Measurements from ENCODE around the gene MPPED1. TPM values are rescaled to one million over a fixed set of nuclear protein-coding genes. Genes with fewer than 3 reads are reported as not detected.

MPPED1 gene
- total RNA-seq (under 1 TPM in 1 of 4 donors, not detected in 3; 0.38 TPM), polyA plus RNA-seq (0.05 TPM)
- long read RNA-seq, donor 1, result 0 reads
- long read RNA-seq, donor 2, result 0 reads
- long read RNA-seq, donor 3, result 0 reads
- long read RNA-seq, donor 4, result 0 reads

GRCh38 chr22:43411869-43412807 is at the start of gene MPPED1:
Gene MPPED1 (plus strand): TSS chr22:43412014. CDS start chr22:43424986, 12,972 bp downstream.
- WGBS, result 1% methylated on average over 95 of the region's 95 CpGs
- Histone ChIP-seq H3K27me3 (ENCODE audit: control insufficient read depth, insufficient read depth) (no peaks in the 10 kb centered on the region), H3K9me3 (ENCODE audit: control insufficient read depth, low read length) (no peaks in the 10 kb centered on the region), H3K27ac (ENCODE audit: low read length) (no peak within 1 kb of the TSS), H3K4me3 (ENCODE audit: low read length) (peak within 1 kb of the TSS; percentile 52), H3K4me1 (ENCODE audit: control insufficient read depth, insufficient read depth, low read length) (no peaks in the 10 kb centered on the region)
- intact Hi-C loops (cut with DNase I), result no loop called here
- ATAC-seq (no peak), DNase-seq (peak in 2 of 3 donors; percentile 63)

- ATAC-seq (no peak), DNase-seq (no peak)
- H3K4me1 ChIP-seq (ENCODE audit: control insufficient read depth, insufficient read depth, low read length), result no peaks in the 10 kb centered on the region
- H3K4me3 ChIP-seq (ENCODE audit: low read length), result no peak overlapping the region
- H3K27ac ChIP-seq (ENCODE audit: low read length), result no peak overlapping the region
- no peaks in the 10 kb centered on the region for H3K27me3 ChIP-seq (ENCODE audit: control insufficient read depth, insufficient read depth)
- H3K9me3 ChIP-seq (ENCODE audit: control insufficient read depth, low read length), result no peaks in the 10 kb centered on the region
- intact Hi-C loops (cut with DNase I), result no loop called here
- WGBS, result 72% methylated on average over 27 of the region's 27 CpGs
Observed at GRCh38 chr22:43363315-43364168, 48.3 kb upstream of the MPPED1 start.

- no peak overlapping the region for H3K4me3 ChIP-seq (ENCODE audit: low read length)
- 84% methylated on average over 8 of the region's 8 CpGs for WGBS
- H3K9me3 ChIP-seq (ENCODE audit: control insufficient read depth, low read length), result no peaks in the 10 kb centered on the region
- H3K4me1 ChIP-seq (ENCODE audit: control insufficient read depth, insufficient read depth, low read length), result no peaks in the 10 kb centered on the region
- DNase-seq (no peak), ATAC-seq (no peak)
- H3K27me3 ChIP-seq (ENCODE audit: control insufficient read depth, insufficient read depth), result no peaks in the 10 kb centered on the region
- intact Hi-C loops (cut with DNase I), result no loop called here
- no peak overlapping the region for H3K27ac ChIP-seq (ENCODE audit: low read length)
Observed at GRCh38 chr22:43364169-43364435, 47.7 kb upstream of the MPPED1 start.

- DNase-seq (no peak), ATAC-seq (no peak)
- Histone ChIP-seq H3K4me3 (ENCODE audit: low read length) (no peak overlapping the region), H3K4me1 (ENCODE audit: control insufficient read depth, insufficient read depth, low read length) (no peaks in the 10 kb centered on the region), H3K27me3 (ENCODE audit: control insufficient read depth, insufficient read depth) (no peaks in the 10 kb centered on the region), H3K9me3 (ENCODE audit: control insufficient read depth, low read length) (no peaks in the 10 kb centered on the region), H3K27ac (ENCODE audit: low read length) (no peak overlapping the region)
- 89% methylated on average over 6 of the region's 6 CpGs for WGBS
- intact Hi-C loops (cut with DNase I), result no loop called here
Observed at GRCh38 chr22:43365715-43366440, 45.9 kb upstream of the MPPED1 start.

GRCh38 chr22:43370036-43370435 is 41.8 kb upstream of the MPPED1 start:
- no peak overlapping the region for H3K4me3 ChIP-seq (ENCODE audit: low read length)
- H3K4me1 ChIP-seq (ENCODE audit: control insufficient read depth, insufficient read depth, low read length), result no peaks in the 10 kb centered on the region
- DNase-seq (no peak), ATAC-seq (no peak)
- no peak overlapping the region for H3K27ac ChIP-seq (ENCODE audit: low read length)
- WGBS, result 16% methylated on average over 9 of the region's 9 CpGs
- intact Hi-C loops (cut with DNase I), result no loop called here
- H3K27me3 ChIP-seq (ENCODE audit: control insufficient read depth, insufficient read depth), result no peaks in the 10 kb centered on the region
- H3K9me3 ChIP-seq (ENCODE audit: control insufficient read depth, low read length), result no peaks in the 10 kb centered on the region

- Histone ChIP-seq H3K27me3 (ENCODE audit: control insufficient read depth, insufficient read depth) (no peaks in the 10 kb centered on the region), H3K9me3 (ENCODE audit: control insufficient read depth, low read length) (no peaks in the 10 kb centered on the region), H3K4me3 (ENCODE audit: low read length) (no peak overlapping the region), H3K27ac (ENCODE audit: low read length) (no peak overlapping the region), H3K4me1 (ENCODE audit: control insufficient read depth, insufficient read depth, low read length) (peaks cover 2% of the 10 kb centered on the region)
- no peak for ATAC-seq
- intact Hi-C loops (cut with DNase I), result no loop called here
- 79% methylated on average over 4 of the region's 4 CpGs for WGBS
- no peak for DNase-seq
Observed at GRCh38 chr22:43375951-43376455, 35.8 kb upstream of the MPPED1 start.

GRCh38 chr22:43376765-43377547 is 34.9 kb upstream of the MPPED1 start:
- ATAC-seq (no peak), DNase-seq (no peak)
- no peak overlapping the region for H3K4me3 ChIP-seq (ENCODE audit: low read length)
- H3K9me3 ChIP-seq (ENCODE audit: control insufficient read depth, low read length), result no peaks in the 10 kb centered on the region
- H3K27me3 ChIP-seq (ENCODE audit: control insufficient read depth, insufficient read depth), result no peaks in the 10 kb centered on the region
- intact Hi-C loops (cut with DNase I), result no loop called here
- 50% methylated on average over 15 of the region's 15 CpGs for WGBS
- peaks cover 2% of the 10 kb centered on the region for H3K4me1 ChIP-seq (ENCODE audit: control insufficient read depth, insufficient read depth, low read length)
- H3K27ac ChIP-seq (ENCODE audit: low read length), result no peak overlapping the region

- no peak overlapping the region for H3K27ac ChIP-seq (ENCODE audit: low read length)
- ATAC-seq, result no peak
- intact Hi-C loops (cut with DNase I), result no loop called here
- H3K4me1 ChIP-seq (ENCODE audit: control insufficient read depth, insufficient read depth, low read length), result peaks cover 2% of the 10 kb centered on the region
- WGBS, result 42% methylated on average over 10 of the region's 10 CpGs
- no peaks in the 10 kb centered on the region for H3K9me3 ChIP-seq (ENCODE audit: control insufficient read depth, low read length)
- H3K4me3 ChIP-seq (ENCODE audit: low read length), result no peak overlapping the region
- H3K27me3 ChIP-seq (ENCODE audit: control insufficient read depth, insufficient read depth), result no peaks in the 10 kb centered on the region
- DNase-seq, result no peak
Observed at GRCh38 chr22:43377548-43377895, 34.3 kb upstream of the MPPED1 start.

- Histone ChIP-seq H3K4me3 (ENCODE audit: low read length) (no peak overlapping the region), H3K4me1 (ENCODE audit: control insufficient read depth, insufficient read depth, low read length) (peaks cover 2% of the 10 kb centered on the region), H3K27ac (ENCODE audit: low read length) (no peak overlapping the region), H3K9me3 (ENCODE audit: control insufficient read depth, low read length) (no peaks in the 10 kb centered on the region), H3K27me3 (ENCODE audit: control insufficient read depth, insufficient read depth) (no peaks in the 10 kb centered on the region)
- no peak for ATAC-seq
- WGBS, result 37% methylated on average over 8 of the region's 8 CpGs
- DNase-seq, result no peak
- intact Hi-C loops (cut with DNase I), result no loop called here
Observed at GRCh38 chr22:43377896-43378704, 33.7 kb upstream of the MPPED1 start.
